Stimulated activated CD8-positive, alpha-beta memory T cell treated with anti-CD3 and anti-CD28 coated beads, Interleukin-4, amount 100 ng/mL, for 1 hour (primary cell): ENCODE data around the gene PDE11A.

ENCODE experiments used
- DNase-seq, 2 donors: peaks; one replicate each; pipeline ENCODE4 v3.0.0-alpha.2; 2020; ENCODE audit warnings: low read depth in 2 of 2, low spot score in 1 of 2

PDE11A gene

GRCh38 chr2:177604271-177605065 is 468.1 kb downstream of the PDE11A start:
- DNase-seq = no peak

DNA sequence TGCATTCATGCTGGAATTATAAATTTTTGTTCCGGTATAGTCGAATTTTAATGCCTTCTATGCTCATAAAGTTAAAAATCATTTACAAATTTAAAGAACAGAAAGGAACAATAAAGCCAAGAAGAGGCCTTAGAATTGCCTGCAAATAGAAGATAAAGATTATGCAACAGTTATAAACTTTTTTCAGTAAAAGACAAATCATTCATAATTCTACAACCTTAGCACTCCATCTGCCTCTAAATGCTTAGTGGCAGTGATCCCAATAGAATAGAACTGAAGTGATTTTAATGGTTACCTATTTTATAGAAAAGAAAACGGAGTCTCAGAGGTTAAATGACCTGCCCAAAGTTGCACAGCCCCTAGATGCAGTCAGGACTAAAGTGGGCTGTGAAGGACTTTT is 468.8 kb downstream of the PDE11A start:
- DNase-seq = no peak

DNA sequence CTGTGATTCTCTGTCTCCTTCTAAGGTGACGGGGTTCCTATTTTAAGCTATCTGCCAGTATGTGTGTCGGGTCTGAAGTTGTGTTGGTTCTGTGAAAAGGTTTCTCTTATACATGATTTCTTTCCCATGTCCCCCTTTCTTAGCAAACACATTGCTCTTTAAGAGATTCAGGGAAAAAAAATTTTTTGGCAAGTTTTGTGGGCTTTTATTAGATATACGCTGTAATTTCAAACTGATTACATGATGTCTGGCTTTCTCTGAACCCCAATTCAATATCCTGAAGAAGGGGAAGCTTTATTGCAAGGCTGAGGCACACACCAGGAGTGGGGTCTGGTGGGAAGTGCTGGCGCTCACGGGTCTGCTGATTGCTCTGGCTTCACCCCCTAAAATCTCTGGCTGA is 469.4 kb downstream of the PDE11A start:
- no peak for DNase-seq

DNA sequence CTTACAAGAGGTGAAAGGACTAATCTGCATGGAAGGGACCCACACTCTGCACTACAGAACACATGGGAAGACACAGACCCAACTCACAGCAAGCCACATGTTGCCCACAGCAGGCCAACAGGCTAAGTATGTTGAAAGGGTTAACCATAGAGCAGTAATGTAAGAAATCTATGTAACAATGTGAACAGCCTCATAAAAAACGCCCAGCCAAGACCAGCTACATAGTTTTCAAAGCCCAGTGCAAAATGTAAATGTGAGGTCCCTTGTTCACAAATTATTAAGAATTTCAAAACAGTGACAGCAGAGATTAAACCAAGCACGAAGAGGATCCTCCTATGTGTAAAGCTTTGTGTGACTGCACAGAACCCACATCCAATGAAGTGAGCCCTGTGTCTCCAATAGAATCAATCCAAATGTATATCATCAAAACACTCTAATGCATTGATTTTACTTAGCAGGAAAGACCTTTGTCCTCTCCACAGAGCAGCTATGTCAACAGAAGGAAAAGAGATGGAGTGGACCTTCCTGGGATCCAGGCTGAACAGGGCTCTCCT is 469.9 kb downstream of the PDE11A start:
- DNase-seq = no peak

- no peak for DNase-seq
Observed at GRCh38 chr2:177600917-177601316, 471.7 kb downstream of the PDE11A start.

GRCh38 chr2:177599956-177600355 is 472.6 kb downstream of the PDE11A start:
- no peak for DNase-seq

DNA sequence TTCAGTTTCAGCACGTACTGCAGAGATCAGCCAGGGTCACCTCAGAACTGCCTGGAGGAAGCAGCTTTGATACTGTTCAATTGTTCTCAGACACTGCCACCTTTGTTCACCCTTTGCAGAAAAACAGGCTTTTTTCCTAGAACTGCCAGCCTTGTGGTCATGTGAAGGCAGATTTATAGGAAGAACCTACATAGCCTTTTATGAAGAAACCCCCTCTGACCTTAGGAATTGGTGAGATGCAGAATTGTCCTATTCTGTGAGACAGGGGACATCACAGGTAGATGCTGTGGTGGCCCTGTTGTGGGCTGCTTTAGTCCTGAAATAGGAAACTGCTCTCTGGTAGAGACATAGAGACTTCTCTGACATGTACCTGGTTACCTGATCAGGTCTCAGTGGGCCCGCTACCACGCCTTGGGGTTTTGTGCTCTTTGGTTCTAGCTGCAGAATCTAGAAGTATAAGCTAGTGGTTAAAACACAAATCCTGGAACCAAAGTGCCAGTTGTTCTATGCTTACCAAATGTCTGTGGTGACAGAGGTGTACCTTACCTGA is 473.4 kb downstream of the PDE11A start:
- no peak for DNase-seq

DNA sequence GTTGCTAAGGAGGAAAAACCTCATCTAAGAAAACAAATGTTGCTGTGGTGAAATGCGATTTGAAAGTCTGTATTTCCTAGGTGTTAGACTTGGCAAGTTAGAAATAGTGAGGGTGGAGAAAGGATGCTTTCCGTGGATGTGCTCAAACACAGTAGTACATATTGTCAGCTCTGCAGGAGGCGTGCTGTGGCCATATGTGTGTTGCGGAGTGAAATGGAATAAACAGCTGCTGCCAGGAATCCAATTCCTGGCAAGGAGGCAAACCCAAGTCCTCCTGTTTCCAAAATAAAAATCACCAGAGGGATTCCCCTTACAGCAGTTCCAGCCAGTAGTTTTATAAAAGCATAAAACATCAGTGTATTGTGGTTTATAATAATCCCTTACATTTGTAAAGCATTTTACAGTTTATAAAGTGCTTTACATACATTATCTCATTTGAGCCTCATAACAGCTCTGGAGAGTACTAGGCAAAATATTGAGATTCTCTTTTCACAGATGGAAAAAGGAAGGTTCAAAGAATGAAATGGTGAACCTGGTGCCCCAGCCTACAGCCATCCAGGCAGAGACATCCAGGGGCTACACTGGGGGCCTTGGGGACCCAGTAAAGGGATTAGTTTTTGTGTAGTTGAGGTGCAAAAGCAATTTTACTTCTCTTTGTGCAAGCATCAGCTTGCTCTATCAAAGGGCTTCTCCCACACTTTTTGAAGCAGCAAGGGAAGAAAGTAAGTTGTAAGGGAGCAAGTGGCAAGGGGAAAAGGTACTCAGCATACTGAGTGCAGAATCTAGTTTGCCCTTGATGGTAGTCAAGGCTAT is 474.0 kb downstream of the PDE11A start:
- no peak for DNase-seq

DNA sequence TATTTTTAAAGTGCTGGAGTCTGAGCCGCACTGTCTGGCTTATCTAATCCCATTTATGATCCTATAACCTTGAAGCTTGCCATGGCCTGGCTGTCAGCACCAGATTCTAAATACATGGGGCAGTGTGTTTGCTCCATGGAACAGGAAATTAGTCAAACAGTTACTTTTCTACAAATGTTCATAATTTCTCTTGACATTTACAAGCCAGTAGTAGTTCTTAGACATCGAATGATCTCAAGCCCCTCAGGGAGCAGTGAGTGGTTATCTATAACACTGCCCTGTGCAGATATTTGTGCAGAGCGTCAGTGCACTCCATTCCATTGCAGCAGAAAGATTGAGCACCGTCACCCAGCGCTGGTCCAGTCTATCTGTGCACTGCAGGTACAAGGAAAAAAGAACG is 474.8 kb downstream of the PDE11A start:
- no peak for DNase-seq

GRCh38 chr2:177596866-177597265 is 475.7 kb downstream of the PDE11A start:
- DNase-seq = no peak

DNA sequence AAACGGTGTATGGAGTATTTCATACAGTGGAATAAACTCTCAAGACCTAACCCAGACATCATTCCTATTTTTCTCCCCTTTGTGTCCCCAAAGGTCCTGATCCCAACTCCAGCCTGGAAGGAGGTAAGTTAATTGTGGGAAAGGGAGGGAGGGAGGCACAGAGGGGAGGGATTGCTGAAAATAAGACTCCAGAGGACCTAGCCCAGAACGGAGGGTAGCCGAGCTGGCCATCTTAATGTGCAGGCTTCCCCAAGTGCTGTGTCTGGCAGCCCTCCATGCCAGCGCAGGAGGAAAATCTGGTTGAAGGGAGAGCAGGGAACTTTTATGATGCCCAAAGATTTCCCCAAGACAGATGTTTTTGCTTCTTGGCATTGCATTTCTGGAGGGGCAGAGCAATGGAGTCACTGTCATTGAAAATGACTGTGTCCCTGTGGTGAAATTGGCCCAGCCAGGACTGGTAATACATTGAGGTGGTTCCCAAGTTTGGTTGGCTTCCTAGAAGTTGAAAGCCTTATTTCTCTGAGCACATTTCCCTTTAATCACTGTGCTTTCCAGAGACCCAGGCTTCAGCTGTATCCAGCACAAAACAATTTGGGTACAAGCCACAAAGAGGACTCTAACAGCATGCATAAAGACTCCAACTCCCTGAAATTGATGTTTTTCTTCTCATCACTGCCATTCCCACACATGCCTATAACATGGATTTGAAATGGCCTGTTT is 477.3 kb downstream of the PDE11A start:
- DNase-seq = no peak

DNA sequence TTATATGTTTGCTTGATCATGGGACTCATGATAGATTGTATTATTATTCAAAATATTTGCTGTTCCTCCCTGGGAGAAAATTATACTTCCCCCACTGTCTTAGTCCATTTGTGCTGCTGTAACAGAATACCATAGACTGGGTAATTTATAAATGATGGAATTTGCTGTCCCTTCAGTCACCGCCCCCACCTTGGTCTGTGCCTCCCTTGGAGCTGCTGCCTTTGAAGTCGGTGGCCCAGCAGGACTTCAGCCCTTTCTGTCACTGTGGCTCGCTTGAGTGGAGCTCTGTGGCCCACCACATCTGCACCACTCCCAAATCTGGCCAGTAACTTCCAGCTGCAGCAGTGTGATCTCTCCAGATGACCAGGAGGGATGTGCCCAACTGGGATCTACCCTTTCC is 479.2 kb downstream of the PDE11A start:
- DNase-seq = no peak

GRCh38 chr2:177592945-177593344 is 479.6 kb downstream of the PDE11A start:
- no peak for DNase-seq

- DNase-seq = no peak
Observed at GRCh38 chr2:177592397-177592796, 480.2 kb downstream of the PDE11A start.

GRCh38 chr2:177589186-177589585 is 483.4 kb downstream of the PDE11A start:
- DNase-seq = no peak

DNA sequence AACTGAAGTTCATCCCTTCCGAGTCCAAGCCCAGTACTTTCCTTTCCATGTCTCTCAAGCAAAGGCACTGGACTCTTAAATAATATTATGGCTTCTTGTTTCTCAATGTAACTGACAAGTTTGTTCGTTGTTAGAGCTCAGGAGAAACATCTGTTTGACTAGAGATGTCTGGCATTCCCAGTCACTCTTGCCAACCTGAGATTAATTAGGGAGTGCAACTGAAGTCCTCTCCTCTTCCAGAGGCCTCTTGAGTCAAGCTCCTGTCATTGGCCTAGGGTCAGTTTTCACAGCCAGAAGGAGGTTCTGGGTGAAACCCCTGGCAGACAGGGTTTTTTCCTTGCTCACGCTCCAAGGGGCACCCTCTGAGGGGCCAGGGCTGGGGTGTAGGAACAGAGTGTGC is 483.9 kb downstream of the PDE11A start:
- no peak for DNase-seq

DNA sequence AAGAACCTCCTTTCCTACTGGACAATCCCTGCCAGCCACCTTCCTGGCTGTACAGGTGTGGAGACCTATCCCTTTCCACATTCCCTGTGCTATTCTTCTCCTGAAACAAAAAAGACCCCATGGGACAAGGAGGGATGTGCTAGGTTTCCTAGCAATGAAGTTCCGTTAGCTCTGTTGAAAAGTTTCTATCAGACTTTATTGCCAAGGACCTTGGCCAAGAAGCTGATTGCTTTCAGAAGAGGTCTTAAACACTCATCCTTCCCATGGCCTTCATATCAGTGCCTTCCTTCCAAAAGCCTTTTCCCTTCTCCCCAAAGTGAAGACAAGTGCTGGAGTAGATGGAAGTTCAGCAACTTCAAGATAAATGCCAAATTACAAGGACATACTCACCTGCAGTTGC is 485.2 kb downstream of the PDE11A start:
- no peak for DNase-seq

GRCh38 chr2:177586154-177586553 is 486.4 kb downstream of the PDE11A start:
- DNase-seq = no peak

DNA sequence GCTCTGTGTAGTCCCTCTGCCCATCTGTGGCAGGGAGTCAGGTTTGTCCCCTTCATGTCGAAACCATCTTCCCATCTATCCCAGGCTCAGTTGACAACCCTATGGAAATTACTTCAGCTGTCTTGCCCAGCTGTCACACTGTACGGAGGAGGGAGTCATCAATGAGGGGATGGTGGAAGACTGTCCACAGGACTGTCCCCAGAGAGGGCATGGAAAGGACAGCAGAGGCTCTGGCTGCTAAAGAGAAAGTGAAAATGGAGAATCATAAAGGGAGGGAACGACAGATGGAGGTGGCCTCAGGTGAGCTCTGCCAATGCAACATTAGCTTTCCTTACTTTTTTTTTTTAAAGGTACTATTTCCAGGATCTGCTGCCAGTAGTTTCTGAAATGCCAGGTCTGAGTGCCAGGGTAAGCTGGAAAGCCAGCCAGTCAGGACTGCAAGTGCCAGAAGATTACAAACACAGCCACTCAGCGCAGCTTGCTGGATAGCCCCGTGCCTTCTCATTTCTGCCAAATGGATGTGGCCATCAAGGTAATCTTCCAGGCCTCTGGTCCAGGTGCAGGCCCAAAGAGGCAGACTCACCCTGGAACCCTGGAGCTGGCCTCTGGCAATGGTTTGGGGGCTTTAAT is 487.2 kb downstream of the PDE11A start:
- no peak for DNase-seq

GRCh38 chr2:177584030-177584692 is 488.4 kb downstream of the PDE11A start:
- DNase-seq = no peak
